Esophagus (tissue), 2 donors: ENCODE measurements around the gene SRD5A1. TPM values are rescaled to one million over a fixed set of nuclear protein-coding genes. Genes with fewer than 3 reads are reported as not detected.
A peak's percentile ranks its signal among the peaks of the same experiment; 100 is the strongest.

Experiments used
- H3K27ac ChIP-seq, 2 donors: one replicate each; pipeline ENCODE4 v1.5.1; 2013; ENCODE audit warnings: low read depth in 2 of 2, mild to moderate bottlenecking in 2 of 2, inconsistent platforms in 1 of 2, low read length in 1 of 2, moderate library complexity in 1 of 2
- H3K27me3 ChIP-seq, 2 donors: one replicate each; pipeline ENCODE4 v1.6.1; 2013; ENCODE audit warnings: low read length in 2 of 2, control low read depth in 1 of 2, mild to moderate bottlenecking in 1 of 2; ENCODE audit not compliant: insufficient read depth in 2 of 2, control insufficient read depth in 1 of 2
- H3K36me3 ChIP-seq, 2 donors: one replicate each; pipeline ENCODE4 v1.6.1; 2013; ENCODE audit warnings: low read length in 1 of 2; ENCODE audit not compliant: control insufficient read depth in 2 of 2, insufficient read depth in 2 of 2
- H3K4me1 ChIP-seq, 2 donors: one replicate each; pipeline ENCODE4 v1.6.1; 2013; ENCODE audit warnings: low read length in 1 of 2; ENCODE audit not compliant: control insufficient read depth in 2 of 2, insufficient read depth in 2 of 2
- H3K4me3 ChIP-seq, 2 donors: one replicate each; pipeline ENCODE4 v1.5.1; 2013; ENCODE audit warnings: low read length in 2 of 2, mild to moderate bottlenecking in 2 of 2, low read depth in 1 of 2, moderate library complexity in 1 of 2
- H3K9me3 ChIP-seq, 2 donors: one replicate each; pipeline ENCODE4 v1.6.1; 2013; ENCODE audit warnings: mild to moderate bottlenecking in 2 of 2, low read depth in 1 of 2, low read length in 1 of 2, moderate library complexity in 1 of 2; ENCODE audit not compliant: control insufficient read depth in 2 of 2, insufficient read depth in 1 of 2
- WGBS, 2 donors: extraction: QIAGEN DNeasy Blood & Tissue Kit; methylation state at CpG; one replicate each; pipeline ENCODE4 v1.1.7; 2013; 5-methylcytosine and 5-hydroxymethylcytosine counted together
- polyA plus RNA-seq, 2 donors: library from polyadenylated mRNA; stranded (reverse); fragments of 200-250 nt; gene quantifications; one replicate each; pipeline ENCODE4 v1.2.3, GENCODE V29; 2013
- donor health status: healthy with polysubstance abuse.
- donor health status: Bipolar disorder and iron deficiency.

SRD5A1 gene
- polyA plus RNA-seq, 2 donors: 8.5 to 25.6 TPM

- Histone ChIP-seq H3K27ac (no peak overlapping the region), H3K27me3 (no peaks in the 10 kb centered on the region), H3K4me1 (no peaks in the 10 kb centered on the region), H3K36me3 (peaks cover 34 to 43% of the 10 kb centered on the region in 2 donors), H3K9me3 (no peaks in the 10 kb centered on the region), H3K4me3 (no peak overlapping the region)
- whole genome bisulfite sequencing, 2 donors: 82 to 90% methylated on average over 8 of the region's 8 CpGs
Measured at GRCh38 chr5:6615034-6615815, 18.0 kb upstream of the SRD5A1 start.

- Histone ChIP-seq H3K27ac (no peak overlapping the region), H3K4me3 (no peak overlapping the region), H3K27me3 (no peaks in the 10 kb centered on the region), H3K9me3 (no peaks in the 10 kb centered on the region), H3K4me1 (no peaks in the 10 kb centered on the region), H3K36me3 (peaks cover 30 to 42% of the 10 kb centered on the region in 2 donors)
- 87 to 89% methylated on average over 6 of the region's 6 CpGs for WGBS, 2 donors
Measured at GRCh38 chr5:6616632-6617031, 16.6 kb upstream of the SRD5A1 start.

- H3K9me3 ChIP-seq: no peaks in the 10 kb centered on the region
- no peak overlapping the region for H3K27ac ChIP-seq
- no peaks in the 10 kb centered on the region for H3K4me1 ChIP-seq
- WGBS, 2 donors: 88 to 96% methylated on average over 4 of the region's 4 CpGs
- H3K36me3 ChIP-seq: peaks cover 19 to 26% of the 10 kb centered on the region in 2 donors
- no peak overlapping the region for H3K4me3 ChIP-seq
- H3K27me3 ChIP-seq: no peaks in the 10 kb centered on the region
Measured at GRCh38 chr5:6623228-6623627, 10.0 kb upstream of the SRD5A1 start.

GRCh38 chr5:6623941-6624340, 9.3 kb upstream of the SRD5A1 start:
- Histone ChIP-seq H3K9me3 (no peaks in the 10 kb centered on the region), H3K27me3 (no peaks in the 10 kb centered on the region), H3K4me1 (no peaks in the 10 kb centered on the region), H3K4me3 (no peak overlapping the region), H3K27ac (no peak overlapping the region), H3K36me3 (peaks cover 16 to 23% of the 10 kb centered on the region in 2 donors)
- WGBS, 2 donors: 94 to 96% methylated on average over 3 of the region's 3 CpGs

- H3K27ac ChIP-seq: no peak overlapping the region
- no peaks in the 10 kb centered on the region for H3K4me1 ChIP-seq
- H3K27me3 ChIP-seq: no peaks in the 10 kb centered on the region
- no peaks in the 10 kb centered on the region for H3K9me3 ChIP-seq
- 87 to 88% methylated on average over 10 of the region's 10 CpGs for WGBS, 2 donors
- no peak overlapping the region for H3K4me3 ChIP-seq
- H3K36me3 ChIP-seq: peaks cover 9 to 15% of the 10 kb centered on the region in 2 donors
Measured at GRCh38 chr5:6626508-6626907, 6.7 kb upstream of the SRD5A1 start.

- Histone ChIP-seq H3K4me3 (peak overlapping the region in 1 of 2 donors; percentile 96), H3K27ac (no peak overlapping the region), H3K36me3 (peaks cover 3 to 6% of the 10 kb centered on the region in 2 donors), H3K9me3 (no peaks in the 10 kb centered on the region), H3K4me1 (peaks cover 0 to 2% of the 10 kb centered on the region in 2 donors), H3K27me3 (no peaks in the 10 kb centered on the region)
- WGBS, 2 donors: 86 to 93% methylated on average over 4 of the region's 4 CpGs
Measured at GRCh38 chr5:6631441-6631840, 1.8 kb upstream of the SRD5A1 start.

- Histone ChIP-seq H3K27me3 (no peaks in the 10 kb centered on the region), H3K9me3 (no peaks in the 10 kb centered on the region), H3K36me3 (peaks cover 0 to 4% of the 10 kb centered on the region in 2 donors), H3K4me1 (peaks cover 4 to 11% of the 10 kb centered on the region in 2 donors), H3K4me3 (peak overlapping the region; percentile 81 to 96), H3K27ac (peak overlapping the region; percentile 92 to 93)
- 0 to 1% methylated on average over 33 of the region's 33 CpGs for WGBS, 2 donors
Measured at GRCh38 chr5:6632324-6632887, 834 bp upstream of the SRD5A1 start.

GRCh38 chr5:6633469-6634245, 417 bp downstream of the SRD5A1 start:
- H3K27me3 ChIP-seq: no peaks in the 10 kb centered on the region
- WGBS, 2 donors: 1% methylated on average over 63 to 75 of the region's 75 CpGs
- H3K36me3 ChIP-seq: peaks cover 0 to 4% of the 10 kb centered on the region in 2 donors
- H3K4me3 ChIP-seq: peak overlapping the region; percentile 81 to 96
- peak overlapping the region; percentile 85 to 93 for H3K27ac ChIP-seq
- peaks cover 4 to 14% of the 10 kb centered on the region in 2 donors for H3K4me1 ChIP-seq
- H3K9me3 ChIP-seq: no peaks in the 10 kb centered on the region

- H3K36me3 ChIP-seq: peaks cover 0 to 4% of the 10 kb centered on the region in 2 donors
- H3K9me3 ChIP-seq: no peaks in the 10 kb centered on the region
- H3K4me3 ChIP-seq: peak overlapping the region in 1 of 2 donors; percentile 96
- no peaks in the 10 kb centered on the region for H3K27me3 ChIP-seq
- WGBS, 2 donors: 14% methylated on average over 6 of the region's 6 CpGs
- peaks cover 4 to 14% of the 10 kb centered on the region in 2 donors for H3K4me1 ChIP-seq
- H3K27ac ChIP-seq: peak overlapping the region; percentile 70 to 93
Measured at GRCh38 chr5:6634306-6634705, 1.1 kb downstream of the SRD5A1 start.
